HPDE6-E6E7 (cell line): ENCODE data around the gene ADD1.
"Not testable (repeated sequence)": the region's sequence is repeated elsewhere in the genome, so short reads cannot be mapped to it uniquely, and the experiment has no call there.

Experiments
- DNase-seq: peaks from one replicate; pipeline ENCODE4 v3.0.0; 2011; ENCODE audit warnings: missing footprints; ENCODE audit errors: extremely low spot score

ADD1 gene

GRCh38 chr4:2934077-2934812, 90.6 kb downstream of the ADD1 start:
- DNase-seq, result no peak

- peak; percentile 65 for DNase-seq
Observed at GRCh38 chr4:2934813-2935761, 91.4 kb downstream of the ADD1 start.

GRCh38 chr4:2935762-2936743, 92.4 kb downstream of the ADD1 start:
- peak; percentile 49 for DNase-seq

DNA sequence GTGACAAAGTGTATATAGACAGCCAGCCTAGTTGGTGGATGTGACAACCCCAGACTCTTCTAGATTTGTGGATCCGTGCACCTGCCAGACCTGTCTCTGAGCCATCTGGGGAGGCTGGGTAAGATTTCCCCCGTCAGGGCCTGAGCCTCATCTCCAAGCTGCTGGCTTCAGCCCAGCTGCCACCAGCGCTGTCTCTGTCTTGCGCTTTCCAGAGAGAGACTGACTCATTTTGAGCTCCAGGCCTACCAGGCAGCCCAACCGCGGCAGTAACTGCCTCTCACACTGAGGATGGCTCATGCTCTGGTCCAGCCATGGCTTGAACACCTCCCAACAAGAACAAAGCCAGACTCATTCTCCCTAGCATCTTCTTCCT, 93.1 kb downstream of the ADD1 start:
- DNase-seq, result peak; percentile 72

DNA sequence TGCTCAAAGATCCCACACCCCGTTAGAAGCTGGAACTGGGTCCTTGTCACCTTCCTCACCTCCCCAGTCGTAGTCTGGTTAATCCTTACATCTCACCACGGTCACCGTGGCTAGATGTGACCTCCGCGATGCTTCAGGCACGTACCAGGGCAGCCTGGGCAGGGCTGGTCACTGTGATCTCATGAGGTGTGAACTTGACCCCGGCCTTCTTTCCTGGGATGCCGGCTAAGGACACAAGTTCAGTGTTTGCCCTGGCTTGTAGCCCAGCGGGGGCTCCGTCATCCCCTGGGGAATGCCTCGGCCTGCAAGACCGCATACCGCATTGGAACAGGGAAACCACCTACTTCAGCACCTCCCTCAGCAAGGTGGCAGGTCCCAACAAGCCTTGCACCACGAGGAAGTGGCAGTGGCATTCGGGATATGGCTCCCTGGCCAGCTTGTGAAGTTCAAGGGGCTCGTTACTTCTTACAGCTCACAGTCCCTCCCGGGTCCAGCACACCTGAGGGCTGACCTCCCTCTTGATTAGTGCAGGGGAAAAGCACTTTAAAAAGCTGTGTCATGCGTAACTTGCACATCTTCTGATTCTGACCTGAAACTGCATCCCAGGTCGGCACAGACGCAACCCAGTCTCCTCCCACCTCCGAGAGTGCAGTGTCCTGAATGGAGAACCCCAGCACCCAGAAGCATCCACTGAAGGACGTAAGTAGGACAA, 93.7 kb downstream of the ADD1 start:
- DNase-seq, result peak; percentile 95

- DNase-seq, result no peak
Observed at GRCh38 chr4:2937986-2938385, 94.3 kb downstream of the ADD1 start.

DNA sequence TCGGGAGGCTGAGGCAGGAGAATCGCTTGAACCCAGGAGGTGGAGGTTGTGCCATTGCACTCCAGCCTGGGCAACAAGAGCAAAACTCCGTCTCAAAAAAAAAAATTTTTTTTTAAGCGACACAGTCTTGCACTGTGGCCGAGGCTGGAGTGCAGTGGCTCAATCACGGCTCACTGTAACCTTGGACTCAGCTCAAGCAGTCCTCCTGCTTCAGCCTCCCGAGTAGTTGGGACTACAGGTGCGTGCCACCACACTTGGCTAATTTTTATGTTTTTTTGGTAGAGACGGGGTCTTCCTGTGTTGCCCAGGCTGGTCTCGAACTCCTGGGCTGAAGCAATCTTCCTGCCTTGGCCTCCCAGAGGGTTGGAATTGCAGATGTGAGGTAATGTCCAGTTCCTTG, 94.8 kb downstream of the ADD1 start:
- DNase-seq, result not testable (repeated sequence)

GRCh38 chr4:2938906-2939305, 95.3 kb downstream of the ADD1 start:
- no peak for DNase-seq

- DNase-seq, result no peak
Observed at GRCh38 chr4:2939383-2940243, 96.0 kb downstream of the ADD1 start.

GRCh38 chr4:2940267-2941137, 96.9 kb downstream of the ADD1 start:
- no peak for DNase-seq

- no peak for DNase-seq
Observed at GRCh38 chr4:2941138-2942036, 97.7 kb downstream of the ADD1 start.

DNA sequence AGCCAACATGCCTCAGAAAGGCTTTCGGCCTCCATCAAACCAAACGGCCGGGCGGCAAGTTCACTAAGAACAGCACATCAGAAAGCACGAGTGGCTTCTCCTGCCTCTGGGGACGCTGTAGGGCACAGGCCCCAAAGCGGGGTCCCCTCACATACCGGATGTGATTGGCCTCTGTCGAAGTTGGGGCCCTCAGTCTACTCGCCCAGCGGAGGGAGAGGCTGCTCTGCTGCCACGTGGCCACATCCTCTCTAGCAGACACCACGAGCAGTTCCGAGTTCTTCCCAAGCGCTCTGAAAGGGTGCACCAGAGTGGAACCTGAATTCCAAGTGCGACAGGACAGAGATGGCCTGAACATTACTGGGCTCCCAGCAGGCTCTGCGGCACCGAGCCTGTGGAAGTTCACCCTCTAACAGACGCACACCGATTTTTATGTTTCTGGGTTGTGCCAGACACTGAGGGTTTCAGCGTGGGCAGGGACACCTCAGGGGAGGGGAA, 98.4 kb downstream of the ADD1 start:
- DNase-seq, result no peak

DNA sequence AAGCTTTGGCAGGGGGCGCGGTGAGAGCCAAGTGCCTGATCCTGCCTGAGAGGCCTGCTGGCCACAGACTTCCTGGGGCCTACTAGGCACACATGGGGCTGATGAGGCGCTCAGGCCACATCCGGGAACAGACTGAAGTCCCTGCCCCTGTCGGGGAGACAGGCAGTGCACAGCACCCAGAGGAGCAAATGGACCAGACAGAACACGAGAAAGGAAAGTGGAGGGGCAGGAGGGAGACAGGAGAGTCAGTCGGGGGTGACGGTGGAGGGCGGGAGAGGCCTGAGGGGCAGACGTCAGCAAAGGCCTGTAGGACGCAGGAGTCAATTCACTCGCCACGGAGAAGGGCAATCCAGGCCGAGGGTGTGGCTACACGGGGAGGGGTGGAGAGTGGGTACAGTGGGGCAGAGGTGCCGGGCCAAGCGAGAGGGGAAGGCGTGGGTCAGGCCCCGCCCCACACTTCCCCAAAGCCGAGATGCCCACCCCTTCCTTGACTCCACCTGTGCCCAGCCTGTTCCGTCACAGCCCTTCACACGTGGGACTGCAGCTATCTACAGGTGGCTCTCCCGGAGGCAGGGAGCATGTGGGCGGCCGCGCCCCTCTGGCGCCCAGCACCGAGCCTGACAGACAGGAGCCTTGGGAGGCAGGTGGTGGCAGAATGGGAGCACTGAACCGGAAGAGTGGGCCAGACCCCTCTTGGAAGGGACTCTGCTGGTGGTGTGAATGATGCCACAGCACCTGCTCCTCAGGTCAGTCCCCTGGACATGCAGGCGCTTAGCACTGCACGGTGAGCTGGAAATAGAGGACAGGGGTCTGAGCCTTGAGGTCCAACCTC, 99.1 kb downstream of the ADD1 start:
- DNase-seq, result no peak

DNA sequence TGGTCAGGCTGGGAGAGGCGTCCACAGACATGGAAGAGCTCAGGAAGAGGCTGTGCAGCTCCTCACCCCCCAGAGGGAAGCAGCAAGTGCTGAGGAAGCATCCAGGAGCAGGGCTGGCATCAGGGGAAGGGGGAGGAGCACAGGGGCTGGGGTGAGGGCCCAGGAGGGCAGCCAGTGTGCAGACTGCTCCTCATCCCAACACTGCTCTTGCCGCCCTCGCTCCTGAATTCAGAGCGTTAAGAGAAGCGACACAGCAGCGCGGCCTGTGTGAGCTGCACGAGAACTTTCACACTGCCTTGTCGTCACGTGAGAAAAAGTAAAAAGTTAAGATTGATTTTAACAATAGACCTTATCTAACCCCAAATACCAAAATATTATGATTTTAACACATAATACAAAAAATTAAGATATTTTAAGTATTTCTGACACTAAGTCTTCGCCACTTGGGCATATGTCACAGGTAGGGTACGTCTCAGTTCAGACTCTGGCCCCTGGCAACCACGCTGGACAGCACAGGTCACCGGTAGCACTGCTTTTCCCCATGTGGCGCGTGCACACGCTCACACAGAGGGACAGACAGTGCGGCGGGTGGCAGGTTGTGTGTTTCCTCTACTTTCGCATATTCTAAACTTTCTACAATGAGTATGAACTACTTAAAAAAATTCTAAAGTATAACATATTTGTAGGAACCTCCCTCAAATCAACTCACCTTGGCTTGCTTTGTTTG, 99.9 kb downstream of the ADD1 start:
- DNase-seq, result no peak

GRCh38 chr4:2944091-2944482, 100.4 kb downstream of the ADD1 start:
- DNase-seq, result no peak
